Kidney tubule cell (primary cell): ENCODE data around the gene ABI1.
"Not testable (repeated sequence)": the region's sequence is repeated elsewhere in the genome, so short reads cannot be mapped to it uniquely, and the experiment has no call there.

Experiments
- DNase-seq: peaks from one replicate; pipeline ENCODE4 v3.0.0-alpha.2; 2018; ENCODE audit warnings: low spot score

The ABI1 gene

GRCh38 chr10:26860443-26861204 is at the start of gene ABI1:
Gene ABI1, minus strand, starts transcription at chr10:26860958. Its CDS starts 95 bp downstream, at chr10:26860863.
- DNase-seq: peak; percentile 99

GRCh38 chr10:26909753-26910152 is 49.0 kb upstream of the ABI1 start:
- no peak for DNase-seq

GRCh38 chr10:26905253-26905781 is 44.6 kb upstream of the ABI1 start:
- not testable (repeated sequence) for DNase-seq

- DNase-seq: no peak
Measured at GRCh38 chr10:26903431-26904217, 42.9 kb upstream of the ABI1 start.

- not testable (repeated sequence) for DNase-seq
Measured at GRCh38 chr10:26892306-26892923, 31.7 kb upstream of the ABI1 start.

GRCh38 chr10:26890956-26891355 is 30.2 kb upstream of the ABI1 start:
- DNase-seq: peak; percentile 78

GRCh38 chr10:26887611-26888215 is 27.0 kb upstream of the ABI1 start:
- DNase-seq: peak; percentile 15

GRCh38 chr10:26881600-26882331 is 21.0 kb upstream of the ABI1 start:
- DNase-seq: peak; percentile 68

GRCh38 chr10:26879744-26880143 is 19.0 kb upstream of the ABI1 start:
- no peak for DNase-seq

GRCh38 chr10:26870766-26871165 is 10.0 kb upstream of the ABI1 start:
- no peak for DNase-seq

GRCh38 chr10:26869528-26869927 is 8.8 kb upstream of the ABI1 start:
- DNase-seq: no peak

GRCh38 chr10:26863351-26864076 is 2.8 kb upstream of the ABI1 start:
- no peak for DNase-seq

GRCh38 chr10:26861205-26861998 is 644 bp upstream of the ABI1 start:
- no peak for DNase-seq

GRCh38 chr10:26860102-26860442 is 686 bp downstream of the ABI1 start:
- peak; percentile 86 for DNase-seq

- no peak for DNase-seq
Measured at GRCh38 chr10:26859241-26860101, 1.3 kb downstream of the ABI1 start.

GRCh38 chr10:26858707-26859034 is 2.1 kb downstream of the ABI1 start:
- DNase-seq: no peak

- peak; percentile 65 for DNase-seq
Measured at GRCh38 chr10:26857991-26858706, 2.6 kb downstream of the ABI1 start.

GRCh38 chr10:26857553-26857952 is 3.2 kb downstream of the ABI1 start:
- peak; percentile 43 for DNase-seq

- DNase-seq: peak; percentile 69
Measured at GRCh38 chr10:26855186-26855585, 5.6 kb downstream of the ABI1 start.
